Measurements from ENCODE around the gene BMF.

The BMF gene

GRCh38 chr15:40069178-40070165, 39.2 kb downstream of the BMF start:
- Histone ChIP-seq H3K9ac (ENCODE audit: low read length) (peak overlapping the region; percentile 62), H4K20me1 (ENCODE audit: low read depth, low read length) (no peaks in the 10 kb centered on the region), H2AFZ (ENCODE audit: low read depth, low read length, severe bottlenecking) (no peak overlapping the region), H3K36me3 (ENCODE audit: low read length) (no peaks in the 10 kb centered on the region), H3K9me2 (replicated peaks; ENCODE audit: insufficient read depth, low read length) (no peaks in the 10 kb centered on the region), H3F3A (ENCODE audit: insufficient read depth) (peaks cover 62% of the 10 kb centered on the region), H3K27me3 (ENCODE audit: low read length) (no peaks in the 10 kb centered on the region), H3K4me3 (ENCODE audit: insufficient read depth, low read length, poor library complexity, severe bottlenecking) (no peak overlapping the region), H3K79me2 (ENCODE audit: insufficient read depth, low read length) (no peaks in the 10 kb centered on the region), H3K27ac (ENCODE audit: low read depth, low read length) (peak overlapping the region; percentile 93), H3K4me2 (ENCODE audit: low read depth, low read length, poor library complexity, severe bottlenecking) (peak overlapping the region; percentile 41), H3K9me3 (ENCODE audit: insufficient read depth, low read length) (no peaks in the 10 kb centered on the region)
- TF ChIP-seq CTCF (IDR thresholded peaks at IDR 0.05; ENCODE audit: insufficient read depth, low read length, poor library complexity, severe bottlenecking), result no peak
- TF ChIP-seq EZH2phosphoT487 (conservative IDR thresholded peaks at IDR 0.05; ENCODE audit: low read length), result no peak

- Histone ChIP-seq H3K27me3 (ENCODE audit: low read length) (no peaks in the 10 kb centered on the region), H2AFZ (ENCODE audit: low read depth, low read length, severe bottlenecking) (no peak overlapping the region), H3F3A (ENCODE audit: insufficient read depth) (peaks cover 71% of the 10 kb centered on the region), H4K20me1 (ENCODE audit: low read depth, low read length) (no peaks in the 10 kb centered on the region), H3K4me3 (ENCODE audit: insufficient read depth, low read length, poor library complexity, severe bottlenecking) (peak overlapping the region; percentile 23), H3K79me2 (ENCODE audit: insufficient read depth, low read length) (no peaks in the 10 kb centered on the region), H3K27ac (ENCODE audit: low read depth, low read length) (peak overlapping the region; percentile 93), H3K4me2 (ENCODE audit: low read depth, low read length, poor library complexity, severe bottlenecking) (peak overlapping the region; percentile 83), H3K9me2 (replicated peaks; ENCODE audit: insufficient read depth, low read length) (no peaks in the 10 kb centered on the region), H3K36me3 (ENCODE audit: low read length) (no peaks in the 10 kb centered on the region), H3K9ac (ENCODE audit: low read length) (peak overlapping the region; percentile 62), H3K9me3 (ENCODE audit: insufficient read depth, low read length) (no peaks in the 10 kb centered on the region)
- TF ChIP-seq CTCF (IDR thresholded peaks at IDR 0.05; ENCODE audit: insufficient read depth, low read length, poor library complexity, severe bottlenecking) (no peak), EZH2phosphoT487 (conservative IDR thresholded peaks at IDR 0.05; ENCODE audit: low read length) (no peak)
Observed at GRCh38 chr15:40067921-40068624, 40.6 kb downstream of the BMF start.

DNA sequence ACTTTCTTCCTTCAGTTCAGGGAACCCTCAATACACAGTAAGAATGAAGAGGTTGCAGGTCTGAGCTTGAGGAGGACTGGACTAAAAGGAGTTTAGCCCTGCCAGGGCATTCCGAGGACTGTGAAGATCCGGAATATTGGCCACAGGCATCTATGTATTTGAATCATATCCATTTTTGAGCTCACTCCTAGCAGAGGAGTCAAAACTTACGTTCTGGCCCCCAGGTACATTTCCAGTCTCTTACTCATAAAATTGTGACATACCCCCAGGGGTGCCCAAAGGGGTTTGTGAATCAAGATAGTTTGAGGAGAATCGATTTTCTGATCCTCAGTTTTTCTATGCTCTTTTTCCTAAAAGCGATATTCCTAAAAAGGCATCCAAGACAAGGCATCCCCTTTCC, 42.1 kb downstream of the BMF start:
- no peak overlapping the region for H2AFZ ChIP-seq (ENCODE audit: low read depth, low read length, severe bottlenecking)
- H3K4me2 ChIP-seq (ENCODE audit: low read depth, low read length, poor library complexity, severe bottlenecking), result no peak overlapping the region
- no peaks in the 10 kb centered on the region for H3K36me3 ChIP-seq (ENCODE audit: low read length)
- no peak for TF ChIP-seq CTCF (IDR thresholded peaks at IDR 0.05; ENCODE audit: insufficient read depth, low read length, poor library complexity, severe bottlenecking)
- no peak for TF ChIP-seq EZH2phosphoT487 (conservative IDR thresholded peaks at IDR 0.05; ENCODE audit: low read length)
- H3K27me3 ChIP-seq (ENCODE audit: low read length), result no peaks in the 10 kb centered on the region
- H3K27ac ChIP-seq (ENCODE audit: low read depth, low read length), result peak overlapping the region; percentile 93
- no peaks in the 10 kb centered on the region for H3K9me3 ChIP-seq (ENCODE audit: insufficient read depth, low read length)
- no peaks in the 10 kb centered on the region for H4K20me1 ChIP-seq (ENCODE audit: low read depth, low read length)
- H3K4me3 ChIP-seq (ENCODE audit: insufficient read depth, low read length, poor library complexity, severe bottlenecking), result no peak overlapping the region
- peaks cover 80% of the 10 kb centered on the region for H3F3A ChIP-seq (ENCODE audit: insufficient read depth)
- no peak overlapping the region; the same call in 1 of the 2 replicates for H3K9ac ChIP-seq (ENCODE audit: low read length)
- H3K79me2 ChIP-seq (ENCODE audit: insufficient read depth, low read length), result no peaks in the 10 kb centered on the region
- no peaks in the 10 kb centered on the region for H3K9me2 ChIP-seq (replicated peaks; ENCODE audit: insufficient read depth, low read length)

Measured in SU-DHL-6 (cell line).